A549 (cell line): ENCODE data around the gene POLR1E. TPM values are rescaled to one million over a fixed set of nuclear protein-coding genes. Genes with fewer than 3 reads are reported as not detected.

Experiments used
- ATAC-seq, 2 experiments: fragments of 200-7000 bp in 1 of 2; fragments of >200 bp in 1 of 2; cut with Nextera tagmentation in 1 of 2; cut with Tn5 transposase in 1 of 2; 3 replicates each; pipeline versions ENCODE4 v1.8.0 to v1.9.1; 2018 to 2020; ENCODE audit warnings: mild to moderate bottlenecking in 1 of 2, moderate library complexity in 1 of 2
- CTCF ChIA-PET: fragments of 300-600 bp; sonication (Branson Sonifier 250); formaldehyde crosslinking; extraction: SDS; loops from one replicate; lab custom pipeline; 2021; ENCODE audit warnings: antibody characterized with exemption, inconsistent platforms; lab: Yijun Ruan, JAX
- POLR2A ChIA-PET: fragments of 350-600 bp; formaldehyde crosslinking; extraction: SDS; loops from one replicate; lab custom pipeline; 2021; ENCODE audit warnings: antibody characterized with exemption, inconsistent platforms; lab: Yijun Ruan, JAX
- DNase-seq, 2 experiments: peaks; one replicate each; pipeline versions ENCODE4 v3.0.0 to v3.0.0-alpha.2; 2011 to 2016; ENCODE audit warnings: low read depth in 1 of 2, low spot score in 1 of 2
- FAIRE-seq: peaks from 2 replicates; lab custom pipeline; 2011; peaks lifted over from hg19 to GRCh38; lab: Jason Lieb, UNC
- H3K27ac ChIP-seq, 2 experiments: fragments of >200 bp; sonication (Bioruptor Twin); formaldehyde crosslinking; 3 replicates each; pipeline ENCODE4 v1.5.1; 2016 to 2017
- H3K4me1 ChIP-seq: fragments of >200 bp; sonication (Bioruptor Twin); formaldehyde crosslinking; 3 replicates; pipeline ENCODE4 v1.6.1; 2016
- H3K4me2 ChIP-seq: fragments of >200 bp; sonication (Bioruptor Twin); formaldehyde crosslinking; 3 replicates; pipeline ENCODE4 v1.6.1; 2016
- H3K4me3 ChIP-seq: fragments of >200 bp; sonication (Bioruptor Twin); formaldehyde crosslinking; 3 replicates; pipeline ENCODE4 v1.5.1; 2016
- H3K9me3 ChIP-seq: fragments of >200 bp; sonication (Bioruptor Twin); formaldehyde crosslinking; 3 replicates; pipeline ENCODE4 v1.6.1; 2016
- CHD2 ChIP-seq: fragments of 150-350 bp; IDR thresholded peaks from 2 replicates; pipeline ENCODE4 v1.6.1; 2014; ENCODE audit warnings: low read length; ENCODE audit not compliant: partially characterized antibody
- CHD4 ChIP-seq: fragments of 200-600 bp; sonication (generic); IDR thresholded peaks from 2 replicates; pipeline ENCODE4 v1.6.1; 2016; ENCODE audit warnings: antibody characterized with exemption, mild to moderate bottlenecking, borderline replicate concordance
- EHMT2 ChIP-seq: fragments of 200-600 bp; sonication (generic); IDR thresholded peaks from 2 replicates; pipeline ENCODE4 v1.6.1; 2016; ENCODE audit warnings: antibody characterized with exemption, low read depth, mild to moderate bottlenecking, moderate library complexity
- ESRRA ChIP-seq: fragments of 150-350 bp; IDR thresholded peaks from 2 replicates; pipeline ENCODE4 v1.6.1; 2014; ENCODE audit warnings: mild to moderate bottlenecking, low read length, borderline replicate concordance
- FOSB ChIP-seq: fragments of 250-450 bp; sonication (Bioruptor Pico); IDR thresholded peaks from 2 replicates; pipeline ENCODE4 v1.5.0; 2020; ENCODE audit warnings: mild to moderate bottlenecking, moderate library complexity
- FOSL2 ChIP-seq, 2 experiments: fragments of 450-650 bp in 1 of 2; fragments of >200 bp in 1 of 2; sonication (Bioruptor Twin) in 1 of 2; formaldehyde crosslinking; IDR thresholded peaks; 2 replicates each; pipeline versions ENCODE4 v1.5.0 to v1.6.1; 2016 to 2020; ENCODE audit warnings: mild to moderate bottlenecking in 1 of 2, moderate library complexity in 1 of 2
- FOXS1 ChIP-seq: fragments of 250-450 bp; sonication (Bioruptor Pico); IDR thresholded peaks from 2 replicates; pipeline ENCODE4 v1.5.0; 2020; ENCODE audit warnings: mild to moderate bottlenecking, moderate library complexity
- HDAC2 ChIP-seq: fragments of 200-600 bp; sonication (generic); IDR thresholded peaks from 2 replicates; pipeline ENCODE4 v1.6.1; 2016
- HOXA7 ChIP-seq: fragments of 250-450 bp; sonication (Bioruptor Pico); IDR thresholded peaks from 2 replicates; pipeline ENCODE4 v1.5.0; 2020; ENCODE audit warnings: mild to moderate bottlenecking, moderate library complexity
- HOXB13 ChIP-seq: fragments of 250-450 bp; sonication (Bioruptor Pico); IDR thresholded peaks from 2 replicates; pipeline ENCODE4 v1.5.0; 2020; ENCODE audit warnings: low read depth, mild to moderate bottlenecking, moderate library complexity
- HOXB5 ChIP-seq: fragments of 250-450 bp; sonication (Bioruptor Pico); IDR thresholded peaks from 2 replicates; pipeline ENCODE4 v1.5.0; 2020; ENCODE audit warnings: mild to moderate bottlenecking, moderate library complexity
- JUNB ChIP-seq: fragments of >200 bp; sonication (Bioruptor Twin); formaldehyde crosslinking; IDR thresholded peaks from 2 replicates; pipeline ENCODE4 v1.6.1; 2016
- PHF8 ChIP-seq: fragments of 200-600 bp; sonication (generic); IDR thresholded peaks from 2 replicates; pipeline ENCODE4 v1.6.1; 2016; ENCODE audit warnings: low read depth, mild to moderate bottlenecking, antibody characterized with exemption, moderate library complexity, borderline replicate concordance
- POLR2AphosphoS2 ChIP-seq: conservative IDR thresholded peaks from 2 replicates; pipeline ENCODE4 v1.6.1; 2012; ENCODE audit warnings: low read length, improper control_type of control experiment, inconsistent platforms
- RAD21 ChIP-seq, 2 experiments: fragments of >200 bp in 1 of 2; sonication (Bioruptor Twin) in 1 of 2; formaldehyde crosslinking in 1 of 2; IDR thresholded peaks in 1 of 2; conservative IDR thresholded peaks in 1 of 2; 2 replicates in 1 of 2; 3 replicates in 1 of 2; pipeline ENCODE4 v1.6.1; 2012 to 2018; ENCODE audit warnings: inconsistent platforms in 1 of 2
- RARB ChIP-seq: fragments of 250-450 bp; sonication (Bioruptor Pico); IDR thresholded peaks from 2 replicates; pipeline ENCODE4 v1.8.0; 2021; ENCODE audit warnings: mild to moderate bottlenecking, moderate library complexity
- RCOR1 ChIP-seq: fragments of 150-350 bp; IDR thresholded peaks from 2 replicates; pipeline ENCODE4 v1.6.1; 2014; ENCODE audit warnings: antibody characterized with exemption, low read length, low read depth
- RNF2 ChIP-seq: fragments of 200-600 bp; sonication (generic); IDR thresholded peaks from 2 replicates; pipeline ENCODE4 v1.6.1; 2016; ENCODE audit warnings: low read depth, mild to moderate bottlenecking, antibody characterized with exemption, moderate library complexity, borderline replicate concordance
- SMC3 ChIP-seq: fragments of >200 bp; sonication (Bioruptor Twin); formaldehyde crosslinking; IDR thresholded peaks from 3 replicates; pipeline ENCODE4 v1.6.1; 2018; ENCODE audit warnings: inconsistent platforms
- SREBF2 ChIP-seq: fragments of 450-650 bp; IDR thresholded peaks from 2 replicates; pipeline ENCODE4 v1.6.1; 2014; ENCODE audit warnings: mild to moderate bottlenecking, moderate library complexity
- TP53 ChIP-seq: fragments of 250-450 bp; sonication (Bioruptor Pico); IDR thresholded peaks from 2 replicates; pipeline ENCODE4 v1.5.0; 2021; ENCODE audit warnings: mild to moderate bottlenecking, moderate library complexity
- ZNF302 ChIP-seq: fragments of 250-450 bp; sonication (Bioruptor Pico); IDR thresholded peaks from 2 replicates; pipeline ENCODE4 v1.9.0; 2021; ENCODE audit warnings: inconsistent platforms, mild to moderate bottlenecking, moderate library complexity
- ZSCAN20 ChIP-seq: fragments of 250-450 bp; sonication (Bioruptor Pico); IDR thresholded peaks from 2 replicates; pipeline ENCODE4 v1.8.0; 2022; ENCODE audit warnings: mild to moderate bottlenecking, moderate library complexity
- WGBS: methylation state at CpG from one replicate; pipeline ENCODE4 v1.1.6; 2017; ENCODE audit errors: missing lambda C conversion rate; 5-methylcytosine and 5-hydroxymethylcytosine counted together
- polyA plus RNA-seq, 4 experiments: library from polyadenylated mRNA; depleted of rRNA in 3 of 4; stranded (reverse); fragments of >200 nt; fragmentation: RNase III in 1 of 4; extraction: RNeasy Plus Mini Kit Qiagen cat#74134 plus additional on column Dnase treatment in 1 of 4; gene quantifications; 2 replicates in 3 of 4; 3 replicates in 1 of 4; pipeline ENCODE4 v1.2.3, GENCODE V29; 2011 to 2017
- TF ChIP-seq, protein P1 (sequence below): fragments of 150-350 bp; IDR thresholded peaks from 2 replicates; pipeline ENCODE4 v1.6.1; 2014; ENCODE audit warnings: low read depth, mild to moderate bottlenecking, low read length
- TF ChIP-seq, protein P2 (sequence below): fragments of >200 bp; sonication (Bioruptor Twin); formaldehyde crosslinking; IDR thresholded peaks from 2 replicates; pipeline ENCODE4 v1.6.1; 2016
- TF ChIP-seq, protein P3 (sequence below): fragments of >200 bp; sonication (Bioruptor Twin); formaldehyde crosslinking; IDR thresholded peaks from 3 replicates; pipeline ENCODE4 v1.6.1; 2016
- TF ChIP-seq, protein P4 (sequence below): fragments of 250-450 bp; sonication (Bioruptor Pico); IDR thresholded peaks from 2 replicates; pipeline ENCODE4 v1.5.0; 2020; ENCODE audit warnings: low read depth, mild to moderate bottlenecking, moderate library complexity
- TF ChIP-seq, protein P5 (sequence below): fragments of 200-600 bp; sonication (generic); IDR thresholded peaks from 2 replicates; pipeline ENCODE4 v1.6.1; 2016; ENCODE audit warnings: antibody characterized with exemption, mild to moderate bottlenecking, moderate library complexity

POLR1E gene
- polyA plus RNA-seq, 2 of the 4 experiments (the other 2 are of a cell fraction), result 41.9 to 47.2 TPM

DNA sequence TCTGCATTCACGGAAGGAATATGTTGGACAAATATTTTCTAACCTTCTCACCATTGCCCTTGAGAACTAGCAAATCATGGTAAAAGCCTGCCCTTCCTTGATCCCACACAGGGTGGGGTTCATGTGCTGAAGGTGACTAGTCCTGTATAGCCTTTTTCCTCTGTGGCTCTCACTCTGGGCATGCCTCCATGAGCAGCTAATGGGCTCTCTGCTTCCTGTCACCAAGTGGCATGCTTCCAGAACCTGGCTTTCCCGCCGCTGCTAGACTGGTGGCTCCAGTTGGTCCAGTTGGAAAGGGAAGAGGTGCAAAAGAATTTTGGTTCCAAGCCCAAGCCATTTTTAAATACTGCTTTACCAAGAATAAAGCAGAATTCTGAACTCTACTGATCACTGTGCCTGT lies 54.9 kb downstream of the POLR1E start:
- 83% methylated on average over 3 of the region's 3 CpGs for WGBS
- Histone ChIP-seq H3K9me3 (no peaks in the 10 kb centered on the region), H3K4me1 (no peaks in the 10 kb centered on the region), H3K4me2 (no peak overlapping the region), H3K4me3 (no peak overlapping the region), H3K27ac (no peak overlapping the region)
- TF ChIP-seq ESRRA (no peak), FOSB (CRISPR knock-in tag) (no peak), RNF2 (no peak), PHF8 (no peak), ZSCAN20 (CRISPR knock-in tag) (no peak), HOXA7 (CRISPR knock-in tag) (no peak), HDAC2 (no peak), JUNB (no peak), RAD21 (conservative IDR thresholded peaks at IDR 0.05 in 1 of 2, IDR thresholded peaks at IDR 0.05 in 1 of 2) (no peak), FOSL2 (IDR thresholded peaks at IDR 0.05) (no peak), FOSL2 (CRISPR knock-in tag; IDR thresholded peaks at IDR 0.05) (no peak), ZNF302 (no peak), CHD4 (no peak), TP53 (no peak), EHMT2 (no peak), RARB (CRISPR knock-in tag) (no peak), HOXB13 (no peak)
- TF ChIP-seq, protein P1, sequence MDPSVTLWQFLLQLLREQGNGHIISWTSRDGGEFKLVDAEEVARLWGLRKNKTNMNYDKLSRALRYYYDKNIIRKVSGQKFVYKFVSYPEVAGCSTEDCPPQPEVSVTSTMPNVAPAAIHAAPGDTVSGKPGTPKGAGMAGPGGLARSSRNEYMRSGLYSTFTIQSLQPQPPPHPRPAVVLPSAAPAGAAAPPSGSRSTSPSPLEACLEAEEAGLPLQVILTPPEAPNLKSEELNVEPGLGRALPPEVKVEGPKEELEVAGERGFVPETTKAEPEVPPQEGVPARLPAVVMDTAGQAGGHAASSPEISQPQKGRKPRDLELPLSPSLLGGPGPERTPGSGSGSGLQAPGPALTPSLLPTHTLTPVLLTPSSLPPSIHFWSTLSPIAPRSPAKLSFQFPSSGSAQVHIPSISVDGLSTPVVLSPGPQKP, result no peak
- TF ChIP-seq, protein P2, sequence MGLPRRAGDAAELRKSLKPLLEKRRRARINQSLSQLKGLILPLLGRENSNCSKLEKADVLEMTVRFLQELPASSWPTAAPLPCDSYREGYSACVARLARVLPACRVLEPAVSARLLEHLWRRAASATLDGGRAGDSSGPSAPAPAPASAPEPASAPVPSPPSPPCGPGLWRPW, result no peak
- TF ChIP-seq, protein P3, sequence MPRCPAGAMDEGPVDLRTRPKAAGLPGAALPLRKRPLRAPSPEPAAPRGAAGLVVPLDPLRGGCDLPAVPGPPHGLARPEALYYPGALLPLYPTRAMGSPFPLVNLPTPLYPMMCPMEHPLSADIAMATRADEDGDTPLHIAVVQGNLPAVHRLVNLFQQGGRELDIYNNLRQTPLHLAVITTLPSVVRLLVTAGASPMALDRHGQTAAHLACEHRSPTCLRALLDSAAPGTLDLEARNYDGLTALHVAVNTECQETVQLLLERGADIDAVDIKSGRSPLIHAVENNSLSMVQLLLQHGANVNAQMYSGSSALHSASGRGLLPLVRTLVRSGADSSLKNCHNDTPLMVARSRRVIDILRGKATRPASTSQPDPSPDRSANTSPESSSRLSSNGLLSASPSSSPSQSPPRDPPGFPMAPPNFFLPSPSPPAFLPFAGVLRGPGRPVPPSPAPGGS, result no peak
- TF ChIP-seq, protein P4, sequence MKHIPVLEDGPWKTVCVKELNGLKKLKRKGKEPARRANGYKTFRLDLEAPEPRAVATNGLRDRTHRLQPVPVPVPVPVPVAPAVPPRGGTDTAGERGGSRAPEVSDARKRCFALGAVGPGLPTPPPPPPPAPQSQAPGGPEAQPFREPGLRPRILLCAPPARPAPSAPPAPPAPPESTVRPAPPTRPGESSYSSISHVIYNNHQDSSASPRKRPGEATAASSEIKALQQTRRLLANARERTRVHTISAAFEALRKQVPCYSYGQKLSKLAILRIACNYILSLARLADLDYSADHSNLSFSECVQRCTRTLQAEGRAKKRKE (CRISPR knock-in tag), result no peak
- no peak for FAIRE-seq
- no peak for DNase-seq
- POLR2A ChIA-PET, result no interaction called here
- CTCF ChIA-PET, result no interaction called here
- no peak for ATAC-seq

DNA sequence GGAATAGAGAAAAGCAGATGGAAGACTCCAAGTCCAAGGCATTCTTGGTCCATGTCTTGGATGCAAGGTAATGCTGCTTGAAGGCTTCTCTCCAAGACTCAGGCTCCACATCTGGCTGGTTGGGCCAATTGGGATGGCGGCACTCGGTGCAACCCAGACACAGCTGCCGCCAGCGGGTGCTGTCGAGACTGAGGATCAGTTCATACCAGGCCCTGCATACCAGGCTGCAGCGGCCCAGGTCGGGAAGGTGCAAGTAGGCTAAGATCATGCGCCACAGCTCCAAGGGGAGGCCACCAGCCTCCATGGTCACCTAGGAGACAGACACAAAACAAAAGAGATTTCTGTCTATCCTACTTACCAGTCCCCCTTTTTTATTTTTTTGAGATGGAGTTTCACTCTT lies 55.7 kb downstream of the POLR1E start:
- no peak for DNase-seq
- H3K4me1 ChIP-seq, result no peaks in the 10 kb centered on the region
- no peak overlapping the region for H3K4me2 ChIP-seq
- CTCF ChIA-PET, result interaction anchor here (0.6 kb wide), 1 partner anchor 12 kb away, joined by 3 read pairs; no protein-coding TSS in a partner anchor
- no peak overlapping the region for H3K27ac ChIP-seq
- POLR2A ChIA-PET, result no interaction called here
- WGBS, result over 99% methylated on average over 8 of the region's 8 CpGs
- H3K9me3 ChIP-seq, result no peaks in the 10 kb centered on the region
- FAIRE-seq, result no peak
- H3K4me3 ChIP-seq, result no peak overlapping the region
- no peak for ATAC-seq
- TF ChIP-seq FOXS1 (CRISPR knock-in tag) (no peak), SMC3 (no peak), POLR2AphosphoS2 (no peak), RCOR1 (no peak), ZSCAN20 (CRISPR knock-in tag) (no peak), EHMT2 (no peak), SREBF2 (no peak), HOXB13 (no peak), HOXB5 (CRISPR knock-in tag) (no peak), CHD2 (no peak)
- TF ChIP-seq, protein P5, sequence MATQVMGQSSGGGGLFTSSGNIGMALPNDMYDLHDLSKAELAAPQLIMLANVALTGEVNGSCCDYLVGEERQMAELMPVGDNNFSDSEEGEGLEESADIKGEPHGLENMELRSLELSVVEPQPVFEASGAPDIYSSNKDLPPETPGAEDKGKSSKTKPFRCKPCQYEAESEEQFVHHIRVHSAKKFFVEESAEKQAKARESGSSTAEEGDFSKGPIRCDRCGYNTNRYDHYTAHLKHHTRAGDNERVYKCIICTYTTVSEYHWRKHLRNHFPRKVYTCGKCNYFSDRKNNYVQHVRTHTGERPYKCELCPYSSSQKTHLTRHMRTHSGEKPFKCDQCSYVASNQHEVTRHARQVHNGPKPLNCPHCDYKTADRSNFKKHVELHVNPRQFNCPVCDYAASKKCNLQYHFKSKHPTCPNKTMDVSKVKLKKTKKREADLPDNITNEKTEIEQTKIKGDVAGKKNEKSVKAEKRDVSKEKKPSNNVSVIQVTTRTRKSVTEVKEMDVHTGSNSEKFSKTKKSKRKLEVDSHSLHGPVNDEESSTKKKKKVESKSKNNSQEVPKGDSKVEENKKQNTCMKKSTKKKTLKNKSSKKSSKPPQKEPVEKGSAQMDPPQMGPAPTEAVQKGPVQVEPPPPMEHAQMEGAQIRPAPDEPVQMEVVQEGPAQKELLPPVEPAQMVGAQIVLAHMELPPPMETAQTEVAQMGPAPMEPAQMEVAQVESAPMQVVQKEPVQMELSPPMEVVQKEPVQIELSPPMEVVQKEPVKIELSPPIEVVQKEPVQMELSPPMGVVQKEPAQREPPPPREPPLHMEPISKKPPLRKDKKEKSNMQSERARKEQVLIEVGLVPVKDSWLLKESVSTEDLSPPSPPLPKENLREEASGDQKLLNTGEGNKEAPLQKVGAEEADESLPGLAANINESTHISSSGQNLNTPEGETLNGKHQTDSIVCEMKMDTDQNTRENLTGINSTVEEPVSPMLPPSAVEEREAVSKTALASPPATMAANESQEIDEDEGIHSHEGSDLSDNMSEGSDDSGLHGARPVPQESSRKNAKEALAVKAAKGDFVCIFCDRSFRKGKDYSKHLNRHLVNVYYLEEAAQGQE, result no peak
- TF ChIP-seq, protein P1, result no peak
- TF ChIP-seq, protein P3, result no peak
